Ovary (tissue), 3 donors: ENCODE results near the gene MMP28.

Experiments
- CTCF ChIP-seq, 3 donors: fragments of 450-650 bp in 2 of 3; fragments of 200-600 bp in 1 of 3; IDR thresholded peaks; one replicate each; pipeline versions ENCODE4 v1.5.1 to v1.8.0; 2016 to 2022; ENCODE audit warnings: antibody characterized with exemption in 3 of 3, mild to moderate bottlenecking in 1 of 3
- POLR2A ChIP-seq: fragments of 450-650 bp; IDR thresholded peaks from one replicate; pipeline ENCODE4 v1.6.1; 2017; ENCODE audit warnings: antibody characterized with exemption, mild to moderate bottlenecking, moderate library complexity
- donor health status: DM: no; HTN: no; CAD: no.

DNA sequence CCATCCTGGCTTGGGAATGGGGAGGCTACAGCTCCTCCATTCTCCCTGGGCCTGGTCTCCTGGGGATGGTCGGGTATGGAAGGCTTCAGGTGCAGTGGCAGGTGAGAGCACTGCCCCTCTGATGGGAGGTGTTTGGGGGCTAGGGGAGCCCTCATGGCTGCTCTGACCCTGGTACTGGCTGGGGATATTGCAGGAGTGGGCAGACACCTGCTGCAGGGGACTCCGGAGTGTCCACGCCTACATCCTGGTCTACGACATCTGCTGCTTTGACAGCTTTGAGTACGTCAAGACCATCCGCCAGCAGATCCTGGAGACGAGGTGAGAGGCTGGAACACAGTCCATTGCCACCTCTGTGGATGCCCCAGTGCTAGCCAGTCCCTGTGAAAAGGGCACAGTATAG is 55.2 kb downstream of the MMP28 start:
- TF ChIP-seq CTCF (IDR thresholded peaks at IDR 0.05), result no peak
- TF ChIP-seq POLR2A, result no peak
